NT2/D1 (cell line): ENCODE measurements around the gene SNN.

Experiments
- SUZ12 ChIP-seq: IDR thresholded peaks from 2 replicates; pipeline ENCODE4 v1.6.1; 2011; ENCODE audit not compliant: insufficient read length, insufficient read depth; ENCODE audit errors: extremely low read depth
- YY1 ChIP-seq: IDR thresholded peaks from 2 replicates; pipeline ENCODE4 v1.6.1; 2011; ENCODE audit not compliant: insufficient read length, insufficient read depth
- ZNF274 ChIP-seq: IDR thresholded peaks from 2 replicates; pipeline ENCODE4 v1.6.1; 2011; ENCODE audit warnings: mild to moderate bottlenecking, low read depth, low read length

GRCh38 chr16:11700264-11701029, 32.2 kb downstream of the SNN start:
- no peak for TF ChIP-seq SUZ12
- TF ChIP-seq YY1: no peak
- no peak for TF ChIP-seq ZNF274
